ENCODE data around the gene DIDO1.

DNA sequence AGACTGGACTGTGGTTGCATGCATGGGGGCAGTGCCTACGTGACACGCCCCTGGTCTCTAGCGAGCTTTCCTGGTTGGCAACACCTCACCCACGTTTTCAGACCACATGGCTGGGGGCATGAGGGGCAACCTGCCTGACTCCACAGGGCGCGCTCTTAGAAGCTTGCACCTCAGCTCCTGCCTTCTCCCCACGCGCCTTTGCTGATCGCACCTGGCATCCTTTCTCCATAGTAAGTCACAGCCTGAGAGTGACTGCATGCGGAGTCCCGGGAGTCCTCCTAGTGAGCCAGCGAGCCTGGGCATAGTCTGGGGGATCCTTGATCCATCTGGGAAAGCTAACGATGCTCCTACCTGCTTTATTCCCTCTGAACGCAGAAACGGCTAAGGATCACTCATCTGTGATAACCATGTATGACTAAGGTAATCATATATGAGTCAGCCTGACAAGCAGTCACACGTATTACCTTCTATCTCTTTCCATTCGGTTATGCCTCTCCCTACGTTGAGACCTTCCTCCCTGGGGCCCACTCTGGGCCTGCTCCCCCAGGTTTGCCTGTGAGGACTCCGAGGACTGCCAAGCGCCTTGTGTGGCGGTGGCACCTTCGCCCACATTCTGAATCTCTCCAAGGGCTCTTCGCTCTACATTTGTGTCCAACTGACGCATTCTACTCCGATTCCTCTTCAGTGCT, 69.2 kb downstream of the DIDO1 start:
- TF ChIP-seq, protein P1, sequence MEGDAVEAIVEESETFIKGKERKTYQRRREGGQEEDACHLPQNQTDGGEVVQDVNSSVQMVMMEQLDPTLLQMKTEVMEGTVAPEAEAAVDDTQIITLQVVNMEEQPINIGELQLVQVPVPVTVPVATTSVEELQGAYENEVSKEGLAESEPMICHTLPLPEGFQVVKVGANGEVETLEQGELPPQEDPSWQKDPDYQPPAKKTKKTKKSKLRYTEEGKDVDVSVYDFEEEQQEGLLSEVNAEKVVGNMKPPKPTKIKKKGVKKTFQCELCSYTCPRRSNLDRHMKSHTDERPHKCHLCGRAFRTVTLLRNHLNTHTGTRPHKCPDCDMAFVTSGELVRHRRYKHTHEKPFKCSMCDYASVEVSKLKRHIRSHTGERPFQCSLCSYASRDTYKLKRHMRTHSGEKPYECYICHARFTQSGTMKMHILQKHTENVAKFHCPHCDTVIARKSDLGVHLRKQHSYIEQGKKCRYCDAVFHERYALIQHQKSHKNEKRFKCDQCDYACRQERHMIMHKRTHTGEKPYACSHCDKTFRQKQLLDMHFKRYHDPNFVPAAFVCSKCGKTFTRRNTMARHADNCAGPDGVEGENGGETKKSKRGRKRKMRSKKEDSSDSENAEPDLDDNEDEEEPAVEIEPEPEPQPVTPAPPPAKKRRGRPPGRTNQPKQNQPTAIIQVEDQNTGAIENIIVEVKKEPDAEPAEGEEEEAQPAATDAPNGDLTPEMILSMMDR (IDR thresholded peaks at IDR 0.05): no peak
- TF ChIP-seq POLR2A (IDR thresholded peaks at IDR 0.05): no peak

All from Peyer's patch (tissue), 4 donors.